Caco-2 (cell line): Measurements from ENCODE around the gene OLFM1. TPM values are rescaled to one million over a fixed set of nuclear protein-coding genes. Genes with fewer than 3 reads are reported as not detected.
A peak's percentile ranks its signal among the peaks of the same experiment; 100 is the strongest.

Experiments used
- BruUV-seq: library from RNA; stranded (reverse); fragments of 400-500 nt; replicated peaks from 2 replicates; lab custom pipeline; 2021; lab: Mats Ljungman, UMichigan
- CTCF ChIA-PET: fragments of 300-600 bp; sonication (Branson Sonifier 250); formaldehyde crosslinking; loops from one replicate; lab custom pipeline; 2022; ENCODE audit warnings: antibody characterized with exemption; lab: Charles Lee
- POLR2A ChIA-PET: fragments of 300-600 bp; sonication (Branson Sonifier 250); formaldehyde crosslinking; loops from one replicate; lab custom pipeline; 2022; ENCODE audit warnings: antibody characterized with exemption; lab: Charles Lee
- DNase-seq, 2 experiments: peaks; one replicate each; pipeline versions ENCODE4 v3.0.0 to v3.0.0-alpha.2; 2020 to 2022
- H3K27me3 ChIP-seq: replicated peaks from 2 replicates; pipeline ENCODE4 v1.6.0; 2011; ENCODE audit warnings: low read length; ENCODE audit not compliant: control insufficient read depth, insufficient read depth
- H3K36me3 ChIP-seq: 2 replicates; pipeline ENCODE4 v1.5.1; 2011; ENCODE audit warnings: low read length; ENCODE audit not compliant: control insufficient read depth, insufficient read depth
- H3K4me1 ChIP-seq: fragments of 250-450 bp; sonication (Bioruptor Pico); 2 replicates; pipeline ENCODE4 v1.5.1; 2020; ENCODE audit warnings: mild to moderate bottlenecking
- H3K4me3 ChIP-seq: 2 replicates; pipeline ENCODE4 v1.5.1; 2011; ENCODE audit warnings: low read depth, mild to moderate bottlenecking, control low read depth, low read length
- H3K9me3 ChIP-seq: fragments of 250-450 bp; sonication (Bioruptor Pico); 2 replicates; pipeline ENCODE4 v1.5.1; 2020; ENCODE audit warnings: mild to moderate bottlenecking, moderate library complexity
- H3K27ac Mint-ChIP-seq: one replicate; pipeline ENCODE4 v1.8.0; 2022; ENCODE audit warnings: mixed read lengths; ENCODE audit not compliant: unreplicated experiment
- H3K27me3 Mint-ChIP-seq: one replicate; pipeline ENCODE4 v1.8.0; 2022; ENCODE audit warnings: mixed read lengths; ENCODE audit not compliant: insufficient read depth, unreplicated experiment
- H3K36me3 Mint-ChIP-seq: one replicate; pipeline ENCODE4 v1.8.0; 2022; ENCODE audit warnings: mild to moderate bottlenecking, mixed read lengths; ENCODE audit not compliant: insufficient read depth, unreplicated experiment
- H3K4me1 Mint-ChIP-seq: one replicate; pipeline ENCODE4 v1.8.0; 2022; ENCODE audit warnings: low read depth, mixed read lengths; ENCODE audit not compliant: unreplicated experiment
- H3K4me3 Mint-ChIP-seq: one replicate; pipeline ENCODE4 v1.8.0; 2022; ENCODE audit warnings: mild to moderate bottlenecking, moderate library complexity, mixed read lengths; ENCODE audit not compliant: unreplicated experiment
- H3K9me3 Mint-ChIP-seq: one replicate; pipeline ENCODE4 v1.8.0; 2022; ENCODE audit warnings: mixed read lengths; ENCODE audit not compliant: unreplicated experiment
- CTCF ChIP-seq, 2 experiments: fragments of 200-600 bp in 1 of 2; IDR thresholded peaks; 1 replicate in 1 of 2; 2 replicates in 1 of 2; pipeline versions ENCODE4 v1.5.1 to v1.8.0; 2011 to 2022; ENCODE audit warnings: antibody characterized with exemption in 1 of 2, control low read depth in 1 of 2, inconsistent platforms in 1 of 2, low read depth in 1 of 2, low read length in 1 of 2, mild to moderate bottlenecking in 1 of 2, moderate library complexity in 1 of 2; ENCODE audit not compliant: insufficient read depth in 1 of 2, severe bottlenecking in 1 of 2, unreplicated experiment in 1 of 2
- intact Hi-C: fragments of 100-400 bp; cut with micrococcal nuclease; formaldehyde crosslinking; loops from one replicate; pipeline ENCODE4 v1.10.0; 2022; ENCODE audit not compliant: unreplicated experiment
- total RNA-seq: library from RNA; stranded (reverse); gene quantifications from 2 replicates; pipeline ENCODE4 v1.2.3, GENCODE V29; 2022

OLFM1 gene
- total RNA-seq, 1 experiment from 2014 or later, result not detected

GRCh38 chr9:135150981-135151380 lies 63.5 kb downstream of the OLFM1 start:
- no peaks in the 10 kb centered on the region for H3K4me1 Mint-ChIP-seq
- no peaks in the 10 kb centered on the region for H3K9me3 Mint-ChIP-seq
- H3K27me3 Mint-ChIP-seq, result peaks cover 10% of the 10 kb centered on the region
- H3K27ac Mint-ChIP-seq, result no peak overlapping the region
- Histone ChIP-seq H3K27me3 (no peaks in the 10 kb centered on the region; the same call in 1 of the 2 replicates), H3K9me3 (no peaks in the 10 kb centered on the region), H3K36me3 (no peaks in the 10 kb centered on the region), H3K4me1 (0 out of 2 replicates have a peak, but pooled peaks cover 6% of the 10 kb centered on the region), H3K4me3 (no peak overlapping the region)
- no peak for TF ChIP-seq CTCF (IDR thresholded peaks at IDR 0.05; ENCODE audit: insufficient read depth in 1 of 2, low read depth in 1 of 2, low read length in 1 of 2, severe bottlenecking in 1 of 2, unreplicated experiment in 1 of 2)
- DNase-seq, result no peak
- ChIA-PET CTCF (no interaction called here), POLR2A (no interaction called here)
- no peak overlapping the region for H3K4me3 Mint-ChIP-seq
- BruUV-seq, result no TSS peak
- intact Hi-C loops, result no loop called here
- no peaks in the 10 kb centered on the region for H3K36me3 Mint-ChIP-seq

- Histone ChIP-seq H3K4me3 (no peak overlapping the region), H3K27me3 (no peaks in the 10 kb centered on the region; the same call in 1 of the 2 replicates), H3K4me1 (0 out of 2 replicates have a peak, but pooled peaks cover 6% of the 10 kb centered on the region), H3K9me3 (no peaks in the 10 kb centered on the region), H3K36me3 (no peaks in the 10 kb centered on the region)
- Mint-ChIP-seq H3K4me3 (no peak overlapping the region), H3K36me3 (no peaks in the 10 kb centered on the region), H3K27ac (no peak overlapping the region), H3K4me1 (no peaks in the 10 kb centered on the region), H3K9me3 (peaks cover 5% of the 10 kb centered on the region), H3K27me3 (peaks cover 5% of the 10 kb centered on the region)
- ChIA-PET POLR2A (no interaction called here), CTCF (no interaction called here)
- no peak for TF ChIP-seq CTCF (IDR thresholded peaks at IDR 0.05; ENCODE audit: insufficient read depth in 1 of 2, low read depth in 1 of 2, low read length in 1 of 2, severe bottlenecking in 1 of 2, unreplicated experiment in 1 of 2)
- BruUV-seq, result no TSS peak
- no peak for DNase-seq
- intact Hi-C loops, result no loop called here
Observed at GRCh38 chr9:135151757-135152613, 64.5 kb downstream of the OLFM1 start.

GRCh38 chr9:135152614-135153334 lies 65.3 kb downstream of the OLFM1 start:
- Histone ChIP-seq H3K4me1 (0 out of 2 replicates have a peak, but pooled peaks cover 6% of the 10 kb centered on the region), H3K9me3 (no peaks in the 10 kb centered on the region), H3K36me3 (no peaks in the 10 kb centered on the region), H3K27me3 (no peaks in the 10 kb centered on the region; the same call in 1 of the 2 replicates), H3K4me3 (no peak overlapping the region)
- no peak overlapping the region for H3K4me3 Mint-ChIP-seq
- H3K36me3 Mint-ChIP-seq, result no peaks in the 10 kb centered on the region
- H3K4me1 Mint-ChIP-seq, result no peaks in the 10 kb centered on the region
- ChIA-PET POLR2A (no interaction called here), CTCF (no interaction called here)
- no peak for TF ChIP-seq CTCF (IDR thresholded peaks at IDR 0.05; ENCODE audit: insufficient read depth in 1 of 2, low read depth in 1 of 2, low read length in 1 of 2, severe bottlenecking in 1 of 2, unreplicated experiment in 1 of 2)
- BruUV-seq, result no TSS peak
- peak; percentile 12 to 53 for DNase-seq
- intact Hi-C loops, result no loop called here
- peaks cover 12% of the 10 kb centered on the region for H3K9me3 Mint-ChIP-seq
- H3K27me3 Mint-ChIP-seq, result peaks cover 9% of the 10 kb centered on the region
- no peak overlapping the region for H3K27ac Mint-ChIP-seq
